WI38 (cell line): ENCODE measurements around the gene TTC1.
"Not testable (repeated sequence)": the region's sequence is repeated elsewhere in the genome, so short reads cannot be mapped to it uniquely, and the experiment has no call there.

Experiments
- H3K4me3 ChIP-seq: 2 replicates; pipeline ENCODE4 v1.5.1; 2011; ENCODE audit warnings: low read depth, mild to moderate bottlenecking, control low read depth, low read length
- CTCF ChIP-seq: IDR thresholded peaks from 2 replicates; pipeline ENCODE4 v1.5.1; 2012; ENCODE audit warnings: low read depth, mild to moderate bottlenecking, control low read depth, low read length

The TTC1 gene

GRCh38 chr5:160008877-160009590 lies at the start of gene TTC1:
Gene TTC1, plus strand, starts transcription at chr5:160009139. Its CDS starts 1,390 bp downstream, at chr5:160010529.
- H3K4me3 ChIP-seq: peak within 1 kb of the TSS; percentile 91
- TF ChIP-seq CTCF: no peak

GRCh38 chr5:159961176-159962160 lies 47.5 kb upstream of the TTC1 start:
- no peak overlapping the region for H3K4me3 ChIP-seq
- TF ChIP-seq CTCF: no peak

GRCh38 chr5:159962214-159962613 lies 46.7 kb upstream of the TTC1 start:
- no peak for TF ChIP-seq CTCF
- H3K4me3 ChIP-seq: no peak overlapping the region

GRCh38 chr5:159963935-159964334 lies 45.0 kb upstream of the TTC1 start:
- TF ChIP-seq CTCF: no peak
- H3K4me3 ChIP-seq: no peak overlapping the region

GRCh38 chr5:159965031-159965837 lies 43.7 kb upstream of the TTC1 start:
- TF ChIP-seq CTCF: peak; percentile 71
- H3K4me3 ChIP-seq: no peak overlapping the region

- H3K4me3 ChIP-seq: not testable (repeated sequence)
These were observed 43.2 kb upstream of the TTC1 start for GRCh38 chr5:159965838-159966128.

GRCh38 chr5:159969966-159970365 lies 39.0 kb upstream of the TTC1 start:
- TF ChIP-seq CTCF: no peak
- H3K4me3 ChIP-seq: no peak overlapping the region
